Hindlimb muscle (tissue), 1 donor: ENCODE results near the gene FUT9. TPM values are rescaled to one million over a fixed set of nuclear protein-coding genes. Genes with fewer than 3 reads are reported as not detected.
"Not testable (repeated sequence)": the region's sequence is repeated elsewhere in the genome, so short reads cannot be mapped to it uniquely, and the experiment has no call there.

Experiments used
- DNase-seq: peaks from one replicate; pipeline ENCODE4 v3.0.0-alpha.2; 2013
- polyA plus RNA-seq: library from polyadenylated mRNA; unstranded; fragments of 120-200 nt; gene quantifications from one replicate; pipeline ENCODE4 v1.2.1, GENCODE V29; 2013; ENCODE audit not compliant: insufficient read length

Gene FUT9
- polyA plus RNA-seq, 1 donor = 0.17 TPM

DNA sequence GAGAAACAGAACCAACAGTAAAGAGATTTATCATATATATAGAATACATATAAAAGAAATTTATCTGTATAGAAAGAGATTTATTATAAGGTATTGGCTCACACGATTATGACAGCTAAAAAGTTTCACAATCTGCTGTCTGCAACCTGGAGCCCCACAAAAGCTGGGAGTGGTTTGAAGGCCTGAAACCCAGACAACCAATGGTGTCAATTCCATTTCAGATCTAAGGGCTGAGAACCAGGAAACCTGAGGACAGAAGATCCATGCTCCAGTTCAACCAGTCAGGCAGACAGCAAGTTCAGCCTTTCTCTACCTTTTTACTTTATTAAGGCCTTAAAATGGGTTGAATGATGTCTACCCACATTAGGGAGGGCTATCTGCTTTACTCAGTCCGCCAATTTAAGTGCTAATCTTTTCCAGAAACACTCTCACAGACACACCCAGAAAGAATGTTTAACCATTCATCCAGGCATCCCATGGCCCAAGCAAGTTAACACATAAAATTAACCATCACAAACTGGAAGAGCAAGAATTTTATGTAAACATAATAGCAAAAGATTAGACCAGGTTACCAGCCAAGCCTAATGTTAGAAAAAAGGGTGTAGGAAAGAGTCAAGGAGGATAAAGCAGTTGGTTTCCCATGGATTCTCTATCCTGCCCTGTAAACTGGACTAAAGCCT is 170.9 kb downstream of the FUT9 start:
- DNase-seq = no peak

DNA sequence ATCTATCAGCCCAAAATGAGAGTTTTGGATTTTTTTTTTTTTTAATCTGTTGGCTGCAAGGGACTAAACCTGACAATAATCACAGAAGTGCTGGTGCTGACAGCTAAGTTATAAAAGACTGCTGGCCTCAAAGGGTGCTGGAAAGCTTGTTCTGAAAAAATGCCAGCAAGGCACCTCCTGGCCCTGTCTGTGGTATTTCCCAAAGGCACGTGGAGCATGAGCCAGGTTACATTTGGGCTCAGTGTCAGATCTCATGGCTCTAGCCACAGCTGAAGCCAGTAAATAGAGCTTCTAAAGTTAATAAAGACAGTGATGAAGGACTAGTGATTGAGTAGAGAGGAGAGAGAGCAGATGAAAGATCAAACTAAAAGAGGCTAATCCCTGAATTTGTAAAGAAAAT is 178.9 kb downstream of the FUT9 start:
- DNase-seq = no peak

DNA sequence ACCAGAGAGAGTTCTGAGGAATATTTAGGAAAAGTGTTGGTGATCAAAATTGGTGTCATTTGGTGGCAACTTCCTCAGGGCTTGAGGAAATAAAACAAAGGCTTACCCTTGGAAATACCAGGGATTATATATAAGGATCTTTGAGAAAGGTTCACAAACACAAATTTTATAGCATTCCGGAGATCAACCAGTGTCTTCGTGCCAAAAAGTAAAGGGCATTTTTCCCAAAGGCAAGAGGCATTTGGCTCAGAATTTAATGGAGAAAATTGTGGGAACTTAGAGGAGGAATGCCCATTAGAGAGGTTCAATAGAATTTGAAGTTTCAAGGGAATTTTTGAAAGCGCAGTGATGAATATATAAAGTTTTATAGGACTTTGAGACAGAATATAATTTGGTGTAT is 179.5 kb downstream of the FUT9 start:
- no peak for DNase-seq

DNA sequence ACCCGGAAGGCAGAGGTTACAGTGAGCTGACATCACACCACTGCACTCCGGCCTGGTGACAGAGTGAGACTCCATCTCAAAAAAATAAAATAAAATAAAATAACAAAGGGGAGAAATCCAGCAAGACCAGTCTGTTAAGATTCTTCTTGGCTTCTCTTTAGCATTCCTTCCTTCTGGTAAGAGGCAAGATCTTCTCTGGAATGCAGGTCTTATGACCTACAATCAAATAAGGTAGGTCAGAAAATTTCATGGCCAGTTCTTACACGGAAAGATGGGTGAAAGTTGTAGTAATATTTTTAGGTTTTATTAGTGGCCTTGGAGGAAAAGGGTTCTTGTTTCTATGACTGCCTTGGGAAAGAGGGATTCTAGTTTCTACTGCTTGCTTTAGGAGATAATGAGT is 180.9 kb downstream of the FUT9 start:
- no peak for DNase-seq

DNA sequence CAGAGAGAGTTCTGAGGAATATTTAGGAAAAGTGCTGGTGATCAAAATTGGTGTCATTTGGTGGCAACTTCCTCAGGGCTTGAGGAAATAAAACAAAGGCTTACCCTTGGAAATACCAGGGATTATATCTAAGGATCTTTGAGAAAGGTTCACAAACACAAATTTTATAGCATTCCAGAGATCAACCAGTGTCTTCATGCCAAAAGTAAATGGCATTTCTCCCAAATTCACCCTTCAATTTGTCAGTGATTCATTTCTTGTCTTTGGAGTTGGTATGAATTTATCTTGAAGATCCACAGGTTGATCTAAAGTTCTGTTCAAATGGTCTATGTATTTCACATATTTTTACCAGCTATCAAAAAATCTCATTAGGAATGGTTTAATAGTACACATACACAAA is 181.5 kb downstream of the FUT9 start:
- no peak for DNase-seq

DNA sequence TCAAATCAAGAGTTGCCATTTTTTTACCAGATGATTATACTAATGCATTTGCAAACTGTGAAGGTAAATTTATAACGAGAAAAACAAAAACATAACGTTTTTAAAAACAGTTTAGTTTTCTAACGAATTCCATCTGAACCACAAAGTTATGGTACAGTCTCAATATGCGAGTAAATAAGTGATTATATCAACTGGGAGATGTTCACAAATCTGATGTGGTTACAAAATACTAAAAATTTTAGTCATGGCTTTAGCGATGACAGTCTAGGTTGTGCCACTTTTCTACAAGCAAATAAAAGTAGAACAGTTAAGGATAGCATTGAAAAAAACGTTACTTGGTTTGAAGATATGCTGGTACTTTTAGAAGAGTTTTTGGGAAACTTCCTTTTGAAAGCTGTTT is 186.8 kb downstream of the FUT9 start:
- DNase-seq = no peak

DNA sequence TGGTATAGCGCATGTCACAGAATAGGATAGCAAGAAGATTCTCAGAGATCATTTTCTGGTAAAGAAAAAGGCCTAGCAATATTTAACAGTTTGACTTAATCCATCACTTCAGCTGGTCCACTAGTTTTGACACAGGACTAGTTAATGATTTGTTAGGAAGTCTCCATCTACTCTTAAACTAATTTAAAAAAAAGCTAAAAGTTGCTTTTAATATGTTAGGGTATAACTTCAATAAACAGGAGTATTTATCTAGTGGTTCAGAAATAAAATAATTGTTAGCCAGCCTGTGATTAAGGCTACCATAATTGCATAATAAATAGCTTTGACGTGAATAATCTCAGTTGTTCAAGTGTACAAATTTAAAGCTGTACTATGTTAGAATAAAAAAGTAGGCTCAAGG is 195.6 kb downstream of the FUT9 start:
- DNase-seq = no peak

DNA sequence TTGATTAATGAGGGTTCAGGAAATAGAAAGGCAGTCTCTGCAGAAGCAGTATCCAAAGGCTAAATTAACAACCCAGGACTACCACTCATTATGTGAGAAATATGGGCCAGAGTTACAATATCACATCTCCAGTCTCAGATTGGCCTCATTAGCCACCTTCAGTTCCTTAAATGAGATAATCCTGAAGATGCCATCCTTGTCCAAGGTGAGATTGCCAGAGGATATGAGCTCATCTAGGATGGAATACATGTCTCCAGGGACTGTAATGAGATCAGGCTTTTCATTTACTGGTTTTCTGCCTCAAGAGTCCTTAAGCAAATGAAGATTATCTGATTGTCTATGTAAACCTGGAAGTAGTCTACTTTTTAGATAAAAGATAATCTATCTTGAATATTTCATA is 196.3 kb downstream of the FUT9 start:
- no peak for DNase-seq

DNA sequence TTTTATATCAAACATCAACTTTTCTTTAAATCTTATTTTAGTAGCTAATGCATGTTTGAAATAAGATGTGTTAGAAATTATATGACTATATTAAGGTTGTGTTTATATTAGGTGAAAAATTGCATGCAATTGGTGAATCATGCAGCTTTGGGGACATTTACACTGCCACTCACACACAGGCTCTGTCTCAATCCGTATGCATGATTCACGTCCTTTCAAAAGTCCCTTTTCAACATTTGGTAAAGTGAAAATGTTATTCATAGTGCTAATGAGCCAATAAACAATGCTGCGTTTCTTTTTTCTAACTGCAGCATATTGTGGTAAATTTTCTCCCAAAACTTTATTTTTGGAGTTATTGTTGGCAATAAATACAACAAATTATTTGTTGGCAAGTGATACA is 198.0 kb downstream of the FUT9 start:
- no peak for DNase-seq

DNA sequence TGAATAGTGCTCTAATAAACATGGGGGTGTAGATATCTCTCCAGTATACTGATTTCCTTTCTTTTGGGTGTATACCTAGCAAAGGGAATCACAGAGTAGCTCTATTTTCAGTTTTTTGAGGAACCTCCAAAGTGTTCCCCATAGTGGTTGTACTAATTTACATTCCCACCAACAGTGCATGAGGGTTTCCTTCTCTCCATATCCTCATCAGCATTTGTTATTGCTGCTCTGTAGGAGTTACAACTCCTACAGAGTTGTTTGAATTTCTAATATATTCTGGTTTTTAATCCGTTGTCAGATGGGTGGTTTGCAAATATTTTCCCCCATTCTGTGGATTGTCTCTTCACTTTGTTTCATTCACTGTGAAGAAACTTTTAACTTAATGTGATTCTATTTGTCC is 207.9 kb downstream of the FUT9 start:
- no peak for DNase-seq

DNA sequence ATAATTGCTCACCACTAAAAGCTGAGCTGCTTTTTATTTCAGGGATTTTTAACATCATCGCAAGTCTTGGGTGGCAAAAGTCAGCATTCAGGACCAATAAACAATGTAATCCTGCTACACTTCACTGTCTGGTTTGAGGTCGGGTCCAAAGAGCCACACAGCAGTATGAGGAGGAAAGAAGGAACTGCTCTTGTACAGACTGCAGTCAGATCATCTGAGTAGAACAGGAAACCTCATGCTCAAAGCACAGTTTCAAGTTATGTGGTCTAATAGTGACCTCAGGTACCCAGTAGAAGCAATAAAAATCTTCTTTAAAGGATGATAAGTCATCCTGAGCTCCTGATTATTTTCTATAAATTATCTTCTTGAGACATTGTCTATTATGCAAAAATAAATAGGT is 211.4 kb downstream of the FUT9 start:
- no peak for DNase-seq

DNA sequence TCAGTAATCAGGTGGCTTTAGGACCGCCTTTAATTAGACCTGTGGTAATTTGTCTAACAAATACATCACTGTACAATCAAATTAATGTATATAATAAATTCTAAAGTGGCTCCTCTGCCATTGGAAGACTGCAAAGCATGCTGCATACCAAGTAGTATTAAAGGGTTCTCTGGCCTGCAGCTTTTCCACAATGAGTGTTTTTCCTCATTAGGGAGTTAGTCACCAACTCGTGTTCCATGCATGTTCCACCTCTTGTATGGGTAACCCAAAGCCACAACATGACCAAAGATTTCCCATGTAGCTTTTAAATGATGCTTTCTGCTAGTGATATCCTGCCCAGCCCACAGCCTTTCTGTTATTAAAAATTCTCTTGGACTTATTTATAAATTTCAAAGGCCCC is 218.7 kb downstream of the FUT9 start:
- DNase-seq = no peak

DNA sequence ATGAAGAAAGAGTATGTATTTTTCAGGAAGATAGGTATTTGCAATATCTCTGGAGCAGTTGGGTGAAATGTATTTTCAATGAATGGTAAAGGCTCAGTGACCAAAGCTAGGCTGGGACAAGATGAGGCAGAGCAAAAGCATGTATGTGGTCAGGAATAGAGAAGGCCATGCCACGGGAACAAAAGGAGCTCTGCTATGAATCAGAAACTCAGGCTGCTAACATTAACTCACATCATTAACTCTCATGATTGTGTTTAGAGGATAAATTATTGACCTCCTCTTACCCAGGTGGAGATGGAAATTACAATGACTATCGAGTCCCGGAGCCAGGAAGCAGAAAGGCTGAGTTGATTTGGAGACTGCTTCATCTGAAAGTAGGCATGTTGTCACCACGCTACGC is 220.2 kb downstream of the FUT9 start:
- DNase-seq = no peak

DNA sequence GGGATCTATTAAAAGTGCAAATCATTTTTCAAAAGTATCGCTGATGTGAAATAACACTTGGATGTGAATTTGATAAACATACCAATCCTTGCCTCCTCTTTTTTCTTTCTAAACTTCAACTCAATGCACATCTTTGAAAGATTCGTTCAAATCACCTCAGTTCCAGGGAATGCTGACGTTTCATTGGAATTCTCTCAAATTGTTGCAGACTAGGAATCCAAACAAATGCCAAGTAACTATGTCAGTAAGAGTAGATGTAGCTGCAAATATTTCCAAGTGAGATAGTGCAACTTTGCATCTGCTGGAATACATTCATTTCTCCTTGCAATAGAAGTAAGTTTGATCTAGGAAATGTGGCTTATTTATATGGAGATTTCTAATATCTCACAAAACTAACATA is 220.7 kb downstream of the FUT9 start:
- no peak for DNase-seq

DNA sequence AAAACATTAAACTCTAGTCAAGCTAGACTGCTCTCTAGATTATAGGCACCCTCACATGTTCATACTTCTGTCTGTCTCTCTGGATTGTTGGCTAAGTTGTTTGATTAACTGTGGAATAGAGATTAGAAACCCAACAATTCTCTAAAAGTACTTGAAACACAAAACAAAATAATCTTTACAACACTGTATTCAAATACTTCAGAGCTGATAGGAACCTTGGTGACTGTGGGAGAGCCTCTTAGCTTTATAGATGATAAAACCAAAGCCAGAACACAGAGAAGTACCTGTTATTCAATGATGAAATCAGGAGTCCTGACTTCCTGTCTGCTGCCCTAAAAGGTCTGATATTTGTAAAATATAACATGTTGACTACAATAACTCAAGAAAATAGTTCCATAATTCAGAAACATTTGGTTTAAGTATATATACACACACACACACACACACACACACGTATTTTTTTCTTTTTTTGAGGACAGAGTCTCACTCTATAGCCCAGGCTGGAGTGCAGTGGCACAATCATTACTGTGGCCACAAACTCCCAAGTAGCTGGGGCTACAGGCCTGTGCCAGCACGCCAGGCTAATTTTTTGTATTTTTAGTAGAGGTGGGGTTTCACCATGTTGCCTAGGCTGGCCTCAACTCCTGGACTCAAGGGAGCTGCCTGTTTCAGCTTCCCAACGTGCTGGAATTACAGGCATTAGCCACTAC is 222.0 kb downstream of the FUT9 start:
- DNase-seq = no peak

DNA sequence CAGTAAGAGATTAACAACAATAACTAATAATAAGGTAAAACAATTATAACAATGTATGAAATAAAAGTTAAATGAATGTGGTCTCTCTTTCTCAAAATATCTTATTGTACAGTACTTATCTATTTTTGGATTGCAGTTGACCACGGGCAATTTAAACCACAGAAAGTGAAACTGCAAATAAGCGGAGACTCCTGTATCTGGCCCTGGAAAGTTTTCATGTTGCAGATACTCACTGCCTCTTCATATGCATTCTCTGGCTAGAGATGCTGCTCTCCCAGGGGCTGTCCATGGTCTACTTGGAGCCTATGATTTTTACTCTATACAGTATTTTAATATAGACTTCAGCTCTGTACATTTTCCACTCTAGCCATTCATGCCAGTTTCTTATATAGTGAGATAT is 230.8 kb downstream of the FUT9 start:
- no peak for DNase-seq

DNA sequence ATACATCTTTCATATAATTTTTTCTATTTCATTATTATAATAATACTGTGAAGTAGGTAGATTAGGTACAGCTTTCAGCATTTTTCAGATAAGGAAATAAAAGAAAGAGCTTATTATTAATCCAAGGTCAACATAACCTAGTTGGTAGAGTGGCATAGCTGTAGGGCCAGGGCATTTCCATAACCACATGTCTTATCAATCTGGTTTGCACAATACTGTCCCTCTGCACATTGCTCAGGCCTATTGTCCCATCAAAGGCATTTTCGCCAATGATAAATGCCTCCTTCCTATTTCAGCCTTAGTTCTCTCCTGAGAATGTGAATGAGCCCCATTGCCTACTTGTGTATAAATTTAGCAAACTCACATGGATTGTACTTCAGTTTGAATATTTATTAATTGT is 234.0 kb downstream of the FUT9 start:
- DNase-seq = no peak

DNA sequence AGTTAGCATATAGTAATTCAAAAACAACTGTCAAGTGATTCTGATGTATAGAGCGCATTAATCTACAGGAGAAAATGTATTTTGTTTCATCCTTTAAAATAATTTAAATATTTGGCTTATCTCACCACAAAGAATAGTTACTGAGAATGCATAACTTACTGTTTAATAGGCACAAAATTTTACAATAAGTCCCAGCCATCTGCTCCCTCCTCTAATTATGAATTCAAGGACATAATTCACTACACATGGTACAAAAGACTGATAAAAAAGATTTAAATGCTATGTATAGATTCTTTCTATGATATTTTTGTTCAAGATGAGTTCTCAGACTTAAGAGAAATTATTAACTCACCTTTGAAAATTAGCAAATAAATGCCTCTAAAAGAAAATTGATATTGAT is 242.0 kb downstream of the FUT9 start:
- DNase-seq = no peak

DNA sequence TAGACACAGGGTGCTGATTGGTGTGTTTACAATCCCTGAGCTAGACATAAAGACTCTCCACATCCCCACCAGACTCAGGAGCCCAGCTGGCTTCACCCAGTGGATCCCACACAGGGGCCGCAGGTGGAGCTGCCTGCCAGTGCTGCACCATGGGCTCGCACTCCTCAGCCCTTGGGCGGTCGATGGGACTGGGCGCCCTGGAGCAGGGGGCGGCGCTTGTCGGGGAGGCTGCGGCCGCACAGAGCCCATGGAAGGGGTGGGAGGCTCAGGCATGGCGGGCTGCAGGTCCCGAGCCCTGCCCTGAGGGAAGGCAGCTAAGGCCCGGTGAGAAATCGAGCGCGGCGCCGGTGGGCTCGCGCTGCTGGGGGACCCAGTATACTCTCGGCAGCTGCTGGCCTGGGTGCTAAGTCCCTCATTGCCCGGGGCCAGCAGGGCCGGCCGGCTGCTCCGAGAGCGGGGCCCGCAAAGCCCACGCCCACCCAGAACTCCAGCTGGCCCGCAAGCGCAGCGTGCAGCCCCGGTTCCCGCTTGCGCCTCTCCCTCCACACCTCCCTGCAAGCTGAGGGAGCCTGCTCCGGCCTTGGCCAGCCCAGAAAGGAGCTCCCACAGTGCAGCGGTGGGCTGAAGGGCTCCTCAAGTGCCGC is 245.1 kb downstream of the FUT9 start:
- not testable (repeated sequence) for DNase-seq
